ENCODE results near the gene ISG15. TPM values are rescaled to one million over a fixed set of nuclear protein-coding genes. Genes with fewer than 3 reads are reported as not detected.
"Not testable (repeated sequence)": the region's sequence is repeated elsewhere in the genome, so short reads cannot be mapped to it uniquely, and the experiment has no call there.

Gene ISG15
- total RNA-seq, 1 experiment from 2014 or later, result 124 TPM

DNA sequence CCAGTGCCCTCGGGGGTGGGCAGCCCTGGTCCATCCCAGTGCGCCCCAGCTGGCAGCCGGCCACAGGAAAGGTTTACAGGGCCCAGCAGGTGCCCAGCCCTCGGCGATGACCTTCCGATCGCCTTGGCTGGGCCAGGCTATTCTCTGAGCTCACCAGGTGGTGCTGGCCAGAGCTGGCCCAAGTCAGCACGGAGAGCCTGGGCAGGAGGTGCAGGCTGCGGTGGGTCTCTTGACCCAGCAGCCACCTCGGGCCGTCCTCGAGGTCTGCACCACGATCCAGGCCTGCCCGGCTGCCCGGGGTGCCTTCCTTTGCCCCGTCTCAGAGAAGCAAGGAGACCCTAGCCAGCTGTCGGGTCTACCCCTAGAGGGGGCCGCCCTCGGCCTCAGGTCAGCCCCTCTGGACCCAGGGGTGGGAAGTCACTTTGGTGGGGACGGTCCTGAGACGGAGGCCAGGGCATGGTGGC lies 31.8 kb upstream of the ISG15 start:
- Histone ChIP-seq H3K4me3 (ENCODE audit: insufficient read depth, low read depth, low read length) (no peak overlapping the region), H3K36me3 (replicated peaks; ENCODE audit: control insufficient read depth, insufficient read depth, low read length) (no peaks in the 10 kb centered on the region), H3K27me3 (ENCODE audit: control insufficient read depth, insufficient read depth, low read length) (peaks cover 10% of the 10 kb centered on the region)
- no peak for DNase-seq

DNA sequence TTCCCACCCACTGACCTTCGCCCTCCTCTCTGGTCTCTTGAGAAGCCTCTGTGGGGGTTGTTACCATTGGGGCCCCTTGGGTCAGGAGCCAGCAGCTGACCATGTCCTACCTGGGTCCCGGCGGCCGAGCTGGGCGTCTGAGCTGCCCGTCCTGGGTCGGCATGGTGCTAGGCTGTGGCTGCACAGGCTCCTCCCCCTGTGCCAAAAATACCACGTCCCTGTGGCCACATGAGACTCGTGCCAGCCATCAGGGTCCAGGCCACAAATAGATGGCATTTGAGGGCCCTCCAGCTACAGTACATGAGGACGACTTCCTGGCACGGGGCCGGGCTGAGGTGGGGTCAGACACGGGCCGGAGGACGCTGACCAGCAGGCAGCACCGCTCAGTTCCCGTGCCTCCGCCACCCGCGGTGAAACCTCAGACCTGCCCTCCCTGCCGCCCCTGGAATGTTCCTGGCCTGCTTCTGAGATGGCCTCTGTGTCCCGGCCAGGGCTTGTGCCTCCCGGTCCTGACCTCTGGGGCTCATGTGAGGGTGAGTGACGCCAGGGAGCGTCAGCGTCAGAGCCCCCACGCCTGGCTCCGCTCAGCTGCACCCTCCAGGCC lies 31.2 kb upstream of the ISG15 start, which contains the start of gene PERM1:
TSS of gene PERM1 (minus strand) at position 139 of the 604 bp plus-strand sequence. CDS start 1,064 bp downstream, outside the sequence.
- peaks cover 10% of the 10 kb centered on the region for H3K27me3 ChIP-seq (ENCODE audit: control insufficient read depth, insufficient read depth, low read length)
- no peak within 1 kb of the TSS for H3K4me3 ChIP-seq (ENCODE audit: insufficient read depth, low read depth, low read length)
- DNase-seq, result no peak
- H3K36me3 ChIP-seq (replicated peaks; ENCODE audit: control insufficient read depth, insufficient read depth, low read length), result no peaks in the 10 kb centered on the region

DNA sequence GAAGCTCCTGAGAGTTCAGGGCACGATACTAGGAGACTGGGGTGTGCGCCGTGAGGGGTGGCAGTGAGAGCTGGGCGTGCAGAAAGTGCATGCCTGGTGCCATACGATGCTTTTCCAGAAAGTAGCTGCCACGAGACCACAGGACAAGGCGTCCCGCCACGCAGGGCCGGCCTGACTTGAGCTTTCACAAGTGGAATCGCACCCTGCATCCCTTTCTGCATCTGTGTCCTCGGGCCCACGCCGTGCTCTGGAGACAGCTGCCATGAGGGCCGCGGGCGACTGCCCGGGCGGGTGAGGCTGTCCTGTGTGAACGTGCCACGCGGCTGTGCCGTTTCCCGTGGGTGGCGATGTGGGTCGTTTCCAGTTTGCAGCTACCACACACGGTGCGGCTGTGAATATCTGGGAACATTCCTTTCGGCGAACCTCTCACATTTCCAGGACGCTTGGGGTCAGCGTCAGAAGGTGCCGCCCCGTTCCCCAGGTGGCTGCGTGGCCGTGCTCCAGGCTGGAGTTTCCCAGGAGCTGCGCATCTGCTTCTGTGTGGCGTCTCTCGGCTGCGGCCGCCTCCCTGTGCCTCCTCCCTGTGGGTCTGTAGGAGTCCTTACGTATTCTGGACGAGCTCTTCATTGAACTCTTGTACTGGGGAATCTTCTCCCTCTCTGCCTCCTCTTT lies 30.4 kb upstream of the ISG15 start:
- no peak for DNase-seq
- no peak overlapping the region for H3K4me3 ChIP-seq (ENCODE audit: insufficient read depth, low read depth, low read length)
- no peaks in the 10 kb centered on the region for H3K36me3 ChIP-seq (replicated peaks; ENCODE audit: control insufficient read depth, insufficient read depth, low read length)
- peaks cover 10% of the 10 kb centered on the region for H3K27me3 ChIP-seq (ENCODE audit: control insufficient read depth, insufficient read depth, low read length)

DNA sequence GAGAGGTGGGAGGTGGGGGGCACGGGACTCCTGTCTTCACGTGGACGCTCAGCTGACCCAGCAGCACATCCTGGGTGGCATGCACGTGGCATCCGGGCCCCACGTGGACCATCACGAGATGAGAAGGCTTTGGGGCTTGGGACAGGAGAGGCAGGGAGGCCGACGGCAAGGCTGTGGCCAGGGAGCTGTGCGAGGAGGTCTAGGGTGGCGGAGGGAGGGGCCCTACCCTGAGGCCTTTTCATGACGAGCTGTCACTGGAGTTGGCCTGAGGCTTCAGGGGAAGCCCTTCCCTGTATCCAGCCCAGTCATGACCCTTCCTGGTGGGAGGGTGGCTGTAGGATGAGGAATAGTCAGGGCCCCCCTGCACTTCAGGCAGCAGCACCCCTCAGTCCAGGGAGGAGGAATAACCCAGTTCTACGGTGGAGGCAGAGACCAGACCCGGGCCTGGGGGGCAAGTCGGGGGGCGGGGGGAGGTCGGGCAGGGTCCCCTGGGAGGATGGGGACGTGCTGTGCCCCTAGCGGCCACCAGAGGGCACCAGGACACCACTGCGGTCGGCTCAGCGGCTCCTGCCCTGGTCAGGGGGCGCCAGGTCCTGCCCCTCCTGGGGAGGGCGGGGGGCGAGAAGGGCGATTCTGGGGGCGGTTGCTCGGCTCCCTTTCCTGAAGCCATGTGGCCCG lies 29.4 kb upstream of the ISG15 start:
- H3K4me3 ChIP-seq (ENCODE audit: insufficient read depth, low read depth, low read length), result no peak overlapping the region
- peaks cover 10% of the 10 kb centered on the region for H3K27me3 ChIP-seq (ENCODE audit: control insufficient read depth, insufficient read depth, low read length)
- peak; percentile 99 for DNase-seq
- H3K36me3 ChIP-seq (replicated peaks; ENCODE audit: control insufficient read depth, insufficient read depth, low read length), result no peaks in the 10 kb centered on the region

- Histone ChIP-seq H3K27me3 (ENCODE audit: control insufficient read depth, insufficient read depth, low read length) (peaks cover 10% of the 10 kb centered on the region), H3K4me3 (ENCODE audit: insufficient read depth, low read depth, low read length) (no peak overlapping the region), H3K36me3 (replicated peaks; ENCODE audit: control insufficient read depth, insufficient read depth, low read length) (no peaks in the 10 kb centered on the region)
- no peak for DNase-seq
Observed at GRCh38 chr1:984476-984814, 28.9 kb upstream of the ISG15 start.

DNA sequence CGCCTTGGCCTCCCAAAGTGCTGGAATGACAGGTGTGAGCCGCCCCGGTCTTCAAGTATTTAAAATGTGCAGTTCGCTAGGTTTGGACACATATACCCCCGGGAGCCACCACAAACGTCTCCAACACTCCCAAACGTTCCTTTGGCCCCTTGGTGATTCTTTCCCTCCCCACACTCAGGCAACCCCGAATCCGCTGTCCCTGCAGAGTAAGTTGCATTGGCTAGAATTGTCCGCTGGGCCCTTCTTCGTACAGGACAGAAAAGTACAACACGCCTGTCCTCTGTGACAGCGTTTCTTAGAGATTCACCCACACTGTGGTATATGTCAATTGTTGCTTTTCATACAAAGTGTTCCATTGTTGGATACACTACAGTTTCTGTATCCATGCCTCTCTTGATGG lies 28.2 kb upstream of the ISG15 start:
- Histone ChIP-seq H3K4me3 (ENCODE audit: insufficient read depth, low read depth, low read length) (no peak overlapping the region), H3K27me3 (ENCODE audit: control insufficient read depth, insufficient read depth, low read length) (peaks cover 12% of the 10 kb centered on the region), H3K36me3 (replicated peaks; ENCODE audit: control insufficient read depth, insufficient read depth, low read length) (no peaks in the 10 kb centered on the region)
- DNase-seq, result no peak

DNA sequence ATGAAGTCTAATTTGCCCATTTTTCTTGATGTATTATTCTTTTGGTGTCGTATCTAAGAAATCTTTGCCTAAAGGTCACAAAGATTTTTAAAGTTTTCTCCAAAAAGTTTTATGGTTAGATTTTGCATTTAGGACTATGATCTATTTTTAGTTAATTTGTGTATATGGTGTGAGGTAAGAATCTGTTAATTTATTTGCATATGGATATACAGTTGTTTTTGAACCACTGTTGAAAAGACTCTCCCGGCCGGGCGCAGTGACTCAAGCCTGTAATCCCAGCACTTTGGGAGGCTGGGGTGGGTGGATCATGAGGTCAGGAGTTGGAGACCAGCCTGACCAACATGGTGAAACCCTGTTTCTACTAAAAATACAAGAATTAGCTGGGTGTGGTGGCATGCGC lies 25.2 kb upstream of the ISG15 start:
- H3K4me3 ChIP-seq (ENCODE audit: insufficient read depth, low read depth, low read length); H3K36me3 ChIP-seq (replicated peaks; ENCODE audit: control insufficient read depth, insufficient read depth, low read length); DNase-seq: not testable (repeated sequence)
- H3K27me3 ChIP-seq (ENCODE audit: control insufficient read depth, insufficient read depth, low read length), result peaks cover 11% of the 10 kb centered on the region

DNA sequence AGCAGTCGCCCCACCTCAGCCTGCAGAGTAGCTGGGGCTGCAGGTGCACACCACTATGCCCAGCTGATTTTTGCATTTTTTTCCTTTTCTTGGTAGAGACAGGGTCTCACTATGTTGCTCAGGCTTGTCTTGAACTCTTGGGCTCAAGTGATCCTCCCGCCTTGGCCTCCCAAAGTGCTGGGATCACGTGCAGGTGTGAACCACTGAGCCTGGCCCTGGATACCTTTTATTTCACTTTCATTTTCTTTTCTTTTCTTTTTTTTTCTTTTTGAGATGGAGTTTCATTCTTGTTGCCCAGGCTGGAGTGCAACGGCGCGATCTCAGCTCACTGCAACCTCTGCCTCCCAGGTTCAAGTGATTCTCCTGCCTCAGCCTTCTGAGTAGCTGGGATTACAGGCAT lies 22.0 kb upstream of the ISG15 start:
- not testable (repeated sequence) for H3K36me3 ChIP-seq (replicated peaks; ENCODE audit: control insufficient read depth, insufficient read depth, low read length); DNase-seq; H3K4me3 ChIP-seq (ENCODE audit: insufficient read depth, low read depth, low read length)
- peaks cover 14% of the 10 kb centered on the region for H3K27me3 ChIP-seq (ENCODE audit: control insufficient read depth, insufficient read depth, low read length)

- DNase-seq, result no peak
- peaks cover 17% of the 10 kb centered on the region for H3K27me3 ChIP-seq (ENCODE audit: control insufficient read depth, insufficient read depth, low read length)
- H3K36me3 ChIP-seq (replicated peaks; ENCODE audit: control insufficient read depth, insufficient read depth, low read length), result no peaks in the 10 kb centered on the region
- no peak overlapping the region for H3K4me3 ChIP-seq (ENCODE audit: insufficient read depth, low read depth, low read length)
Observed at GRCh38 chr1:991895-992294, 21.4 kb upstream of the ISG15 start.

DNA sequence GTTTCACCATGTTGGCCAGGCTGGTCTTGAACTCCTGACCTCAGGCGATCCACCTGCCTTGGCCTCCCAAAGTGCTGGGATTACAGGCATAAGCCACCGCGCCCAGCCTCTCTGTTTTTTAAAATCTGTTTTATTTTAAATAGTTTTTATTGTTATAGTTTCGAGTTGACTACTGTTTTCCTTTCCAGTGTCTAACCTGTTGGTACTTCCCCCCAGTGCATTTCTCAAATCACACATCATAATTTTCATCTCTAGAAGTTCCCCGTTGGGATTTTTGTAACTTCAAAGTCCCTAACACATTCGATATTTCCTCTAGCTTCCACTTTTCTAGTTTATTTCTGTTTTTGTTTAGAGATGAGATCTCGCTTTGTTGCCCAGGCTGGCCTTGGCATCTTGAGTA lies 20.9 kb upstream of the ISG15 start:
- Histone ChIP-seq H3K27me3 (ENCODE audit: control insufficient read depth, insufficient read depth, low read length) (peaks cover 22% of the 10 kb centered on the region), H3K4me3 (ENCODE audit: insufficient read depth, low read depth, low read length) (no peak overlapping the region), H3K36me3 (replicated peaks; ENCODE audit: control insufficient read depth, insufficient read depth, low read length) (no peaks in the 10 kb centered on the region)
- no peak for DNase-seq

- Histone ChIP-seq H3K27me3 (ENCODE audit: control insufficient read depth, insufficient read depth, low read length) (peaks cover 33% of the 10 kb centered on the region), H3K36me3 (replicated peaks; ENCODE audit: control insufficient read depth, insufficient read depth, low read length) (no peaks in the 10 kb centered on the region), H3K4me3 (ENCODE audit: insufficient read depth, low read depth, low read length) (no peak overlapping the region)
- peak; percentile 35 for DNase-seq
Observed at GRCh38 chr1:993379-993995, 19.8 kb upstream of the ISG15 start.

- H3K4me3 ChIP-seq (ENCODE audit: insufficient read depth, low read depth, low read length); H3K36me3 ChIP-seq (replicated peaks; ENCODE audit: control insufficient read depth, insufficient read depth, low read length): not testable (repeated sequence)
- peaks cover 42% of the 10 kb centered on the region for H3K27me3 ChIP-seq (ENCODE audit: control insufficient read depth, insufficient read depth, low read length)
- peak; percentile 30 for DNase-seq
Observed at GRCh38 chr1:994546-994945, 18.8 kb upstream of the ISG15 start.

- Histone ChIP-seq H3K36me3 (replicated peaks; ENCODE audit: control insufficient read depth, insufficient read depth, low read length) (no peaks in the 10 kb centered on the region), H3K4me3 (ENCODE audit: insufficient read depth, low read depth, low read length) (no peak overlapping the region), H3K27me3 (ENCODE audit: control insufficient read depth, insufficient read depth, low read length) (peaks cover 51% of the 10 kb centered on the region)
- peak; percentile 67 for DNase-seq
Observed at GRCh38 chr1:995665-996633, 17.3 kb upstream of the ISG15 start.

All from H7 (cell line).